ENCODE measurements around the gene MRPL44.
A peak's percentile ranks its signal among the peaks of the same experiment; 100 is the strongest.
"Not testable (repeated sequence)": the region's sequence is repeated elsewhere in the genome, so short reads cannot be mapped to it uniquely, and the experiment has no call there.

MRPL44 gene

GRCh38 chr2:223930103-223930976 is 26.9 kb upstream of the MRPL44 start:
- ATAC-seq (peak; percentile 68), DNase-seq (ENCODE audit: low spot score in 2 of 2) (no peak)
- peaks cover 6% of the 10 kb centered on the region for H3K36me3 Mint-ChIP-seq
- no peaks in the 10 kb centered on the region for H3K9me3 Mint-ChIP-seq
- H3K27ac Mint-ChIP-seq = peak overlapping the region; percentile 71
- H3K4me3 Mint-ChIP-seq = peak overlapping the region; percentile 22
- peaks cover 49% of the 10 kb centered on the region for H3K4me1 Mint-ChIP-seq

DNA sequence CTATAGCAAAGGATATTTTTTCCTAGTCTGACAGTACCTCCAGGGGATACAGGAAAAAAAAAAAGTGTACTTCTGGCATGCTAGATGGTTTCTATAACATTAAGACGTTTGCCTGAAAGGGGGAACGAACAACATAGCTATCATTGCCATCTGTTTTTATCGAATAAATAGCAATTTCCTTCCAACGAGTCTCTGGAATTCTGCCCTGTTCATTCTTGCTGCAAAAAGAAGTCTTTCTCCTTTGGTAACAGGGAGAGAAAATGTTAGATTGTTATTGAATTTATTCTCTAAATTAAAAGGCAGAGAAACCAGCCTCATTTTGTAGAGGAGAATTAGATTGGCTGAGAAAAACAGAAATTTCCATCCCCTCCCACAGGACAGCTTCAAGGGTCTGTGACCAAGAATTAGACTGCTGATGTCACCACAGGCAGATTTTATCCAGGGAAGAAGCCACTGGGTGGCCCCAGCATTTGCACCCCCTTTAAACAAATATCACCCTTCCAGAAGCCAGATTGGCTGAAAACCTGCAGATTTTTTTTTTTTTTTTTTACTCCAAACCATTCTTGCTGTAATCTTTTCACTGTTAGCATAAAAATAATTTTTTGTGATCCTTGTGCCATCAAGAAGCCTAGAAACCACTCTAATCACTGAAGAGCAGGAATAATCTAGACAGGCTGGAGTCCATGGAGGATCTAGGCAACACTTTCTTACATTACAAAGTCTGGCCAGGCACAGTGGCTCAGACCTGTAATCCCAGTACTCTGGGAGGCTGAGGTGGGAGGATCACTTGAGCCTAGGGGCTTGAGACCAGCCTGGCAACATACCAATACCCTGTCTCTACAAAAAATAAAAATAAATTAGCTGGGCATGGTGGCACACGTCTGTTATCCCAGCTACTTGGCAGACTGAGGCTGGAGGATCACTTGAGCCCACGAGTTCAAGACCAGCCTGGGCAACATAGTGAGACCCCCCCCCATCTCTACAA is 24.2 kb upstream of the MRPL44 start:
- DNase-seq (ENCODE audit: low spot score in 2 of 2) (no peak), ATAC-seq (no peak)
- peaks cover 64% of the 10 kb centered on the region for H3K4me1 Mint-ChIP-seq
- H3K27ac Mint-ChIP-seq = no peak overlapping the region
- no peak overlapping the region for H3K4me3 Mint-ChIP-seq
- no peaks in the 10 kb centered on the region for H3K9me3 Mint-ChIP-seq
- peaks cover 6% of the 10 kb centered on the region for H3K36me3 Mint-ChIP-seq

GRCh38 chr2:223934870-223935269 is 22.4 kb upstream of the MRPL44 start:
- H3K27ac Mint-ChIP-seq = no peak overlapping the region
- no peak for ATAC-seq
- DNase-seq (ENCODE audit: low spot score in 2 of 2) = no peak
- H3K4me1 Mint-ChIP-seq = peaks cover 61% of the 10 kb centered on the region
- no peaks in the 10 kb centered on the region for H3K9me3 Mint-ChIP-seq
- peaks cover 8% of the 10 kb centered on the region for H3K36me3 Mint-ChIP-seq
- H3K4me3 Mint-ChIP-seq = no peak overlapping the region

DNA sequence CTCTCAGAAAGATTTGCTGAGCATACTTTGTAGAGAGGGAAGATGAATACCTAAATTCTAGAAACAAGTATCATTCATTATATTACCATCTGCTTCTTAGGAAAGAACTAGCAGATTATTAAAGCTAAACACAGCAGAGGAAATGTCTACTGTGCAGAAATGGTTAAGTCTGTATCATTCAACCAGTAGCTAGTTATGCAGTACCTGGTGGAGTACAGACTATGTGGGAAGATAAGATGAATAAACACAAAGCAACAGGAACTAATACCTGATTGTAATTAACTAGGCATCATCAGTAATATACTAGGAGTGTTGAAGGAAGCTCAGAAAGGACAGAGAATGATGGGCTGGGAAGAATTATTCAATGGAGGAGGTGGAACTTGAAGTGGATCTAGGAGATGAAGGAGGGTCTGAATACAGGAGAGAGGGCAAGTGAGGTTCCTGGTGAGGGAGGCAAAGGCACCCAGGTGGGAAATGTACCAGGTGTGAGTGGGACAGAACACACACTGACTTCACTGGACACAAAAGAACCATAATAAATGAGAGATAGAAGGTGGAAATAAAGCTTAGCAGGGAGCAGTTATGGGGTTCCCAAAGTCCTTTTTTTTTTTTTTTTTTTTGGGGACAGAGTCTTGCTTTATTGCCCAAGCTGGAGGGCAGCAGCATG is 21.7 kb upstream of the MRPL44 start:
- ATAC-seq (no peak), DNase-seq (ENCODE audit: low spot score in 2 of 2) (no peak)
- peaks cover 54% of the 10 kb centered on the region for H3K4me1 Mint-ChIP-seq

DNA sequence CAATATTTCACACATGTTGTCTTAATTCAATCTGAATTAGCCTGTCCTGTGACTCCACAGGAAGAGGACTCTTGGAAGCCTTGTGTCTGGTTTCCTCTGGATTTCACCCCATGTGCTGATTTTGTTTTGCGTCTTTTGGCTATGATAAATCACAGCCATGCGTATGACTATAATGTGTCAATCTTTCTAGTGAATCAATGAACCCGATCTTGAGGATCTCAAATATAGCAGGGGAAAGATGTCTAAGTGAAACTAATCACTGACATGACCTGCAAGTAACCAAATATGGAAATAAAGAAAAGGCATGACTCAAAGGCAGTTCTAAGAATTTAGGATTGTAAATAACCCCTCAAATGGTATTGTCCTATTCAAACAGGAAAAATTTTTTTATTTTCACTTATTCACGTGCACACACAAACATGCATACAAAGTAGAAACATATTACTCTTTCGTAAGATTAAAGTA is 20.4 kb upstream of the MRPL44 start:
- Mint-ChIP-seq H3K36me3 (peaks cover 21% of the 10 kb centered on the region), H3K4me1 (peaks cover 61% of the 10 kb centered on the region), H3K9me3 (peaks cover 2% of the 10 kb centered on the region), H3K27ac (no peak overlapping the region), H3K4me3 (no peak overlapping the region)
- ATAC-seq = peak; percentile 52
- no peak for DNase-seq (ENCODE audit: low spot score in 2 of 2)

More for the DNA sequence above, 21.7 kb upstream of the MRPL44 start:
- peaks cover 8% of the 10 kb centered on the region for H3K36me3 Mint-ChIP-seq
- no peaks in the 10 kb centered on the region for H3K9me3 Mint-ChIP-seq
- peak overlapping the region; percentile 1 for H3K27ac Mint-ChIP-seq
- H3K4me3 Mint-ChIP-seq = no peak overlapping the region

GRCh38 chr2:223937535-223937934 is 19.7 kb upstream of the MRPL44 start:
- Mint-ChIP-seq H3K4me1 (peaks cover 64% of the 10 kb centered on the region), H3K4me3 (no peak overlapping the region), H3K9me3 (peaks cover 2% of the 10 kb centered on the region), H3K36me3 (peaks cover 24% of the 10 kb centered on the region), H3K27ac (no peak overlapping the region)
- ATAC-seq (no peak), DNase-seq (ENCODE audit: low spot score in 2 of 2) (no peak)

DNA sequence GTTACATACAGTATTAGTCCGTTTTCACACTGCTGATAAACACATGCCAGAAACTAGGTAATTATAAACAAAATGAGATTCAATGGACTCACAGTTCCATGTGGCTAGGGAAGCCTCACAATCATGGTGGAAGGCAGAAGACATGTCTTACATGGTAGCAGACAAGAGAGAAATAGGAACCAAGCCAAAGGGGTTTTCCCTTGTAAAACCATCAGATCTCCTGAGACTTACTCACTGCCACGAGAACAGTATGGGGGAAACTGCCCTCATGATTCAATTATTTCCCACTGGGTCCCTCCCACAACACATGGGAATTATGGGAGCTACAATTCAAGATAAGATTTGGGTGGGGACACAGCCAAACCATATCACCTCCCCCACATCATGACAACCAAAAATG is 17.8 kb upstream of the MRPL44 start:
- Mint-ChIP-seq H3K36me3 (peaks cover 33% of the 10 kb centered on the region), H3K27ac (peak overlapping the region; percentile 50), H3K4me1 (peaks cover 67% of the 10 kb centered on the region)
- H3K4me3 Mint-ChIP-seq; DNase-seq (ENCODE audit: low spot score in 2 of 2); H3K9me3 Mint-ChIP-seq; ATAC-seq: not testable (repeated sequence)

DNA sequence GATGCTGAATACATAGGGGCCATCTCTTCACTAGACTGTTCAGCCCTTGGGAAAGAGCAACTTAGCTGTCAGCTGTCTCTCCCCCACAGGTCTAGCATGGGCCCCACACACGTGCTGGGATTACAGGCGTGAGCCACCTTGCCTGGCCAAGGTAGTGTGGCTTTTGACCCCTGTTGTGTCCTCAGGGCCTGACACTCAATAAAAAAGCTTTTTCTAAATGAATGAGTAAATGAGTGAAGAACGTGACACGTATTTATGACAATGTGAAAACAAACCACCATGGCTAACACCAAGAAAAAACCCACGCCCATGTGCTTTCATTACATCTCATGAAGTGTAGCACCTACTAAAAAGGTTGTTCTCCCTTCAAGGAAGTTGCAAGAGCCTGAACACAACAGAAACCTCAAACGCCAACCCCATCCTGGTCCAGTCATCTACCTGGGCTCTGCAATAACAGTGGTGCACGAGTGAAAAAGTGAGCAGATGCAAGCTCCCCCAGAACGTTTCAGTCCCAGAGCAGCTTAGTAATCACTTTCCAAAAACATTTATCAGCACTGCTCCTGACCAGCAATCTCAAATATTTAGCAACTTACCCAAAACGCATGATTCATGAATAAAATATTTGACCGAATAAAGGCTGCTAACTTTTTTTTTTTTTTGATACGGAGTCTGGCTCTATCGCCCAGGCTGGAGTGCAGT is 15.5 kb upstream of the MRPL44 start:
- peaks cover 33% of the 10 kb centered on the region for H3K36me3 Mint-ChIP-seq
- H3K9me3 Mint-ChIP-seq = peaks cover 2% of the 10 kb centered on the region
- H3K4me3 Mint-ChIP-seq = peak overlapping the region; percentile 61
- DNase-seq (ENCODE audit: low spot score in 2 of 2) (peak; percentile 40 to 89), ATAC-seq (peak; percentile 94)
- H3K4me1 Mint-ChIP-seq = peaks cover 60% of the 10 kb centered on the region
- H3K27ac Mint-ChIP-seq = peak overlapping the region; percentile 91

GRCh38 chr2:223943135-223943534 is 14.1 kb upstream of the MRPL44 start:
- Mint-ChIP-seq H3K4me1 (peaks cover 61% of the 10 kb centered on the region), H3K9me3 (peaks cover 2% of the 10 kb centered on the region), H3K27ac (no peak overlapping the region), H3K4me3 (peak overlapping the region; percentile 88), H3K36me3 (peaks cover 33% of the 10 kb centered on the region)
- DNase-seq (ENCODE audit: low spot score in 2 of 2) (no peak), ATAC-seq (no peak)

DNA sequence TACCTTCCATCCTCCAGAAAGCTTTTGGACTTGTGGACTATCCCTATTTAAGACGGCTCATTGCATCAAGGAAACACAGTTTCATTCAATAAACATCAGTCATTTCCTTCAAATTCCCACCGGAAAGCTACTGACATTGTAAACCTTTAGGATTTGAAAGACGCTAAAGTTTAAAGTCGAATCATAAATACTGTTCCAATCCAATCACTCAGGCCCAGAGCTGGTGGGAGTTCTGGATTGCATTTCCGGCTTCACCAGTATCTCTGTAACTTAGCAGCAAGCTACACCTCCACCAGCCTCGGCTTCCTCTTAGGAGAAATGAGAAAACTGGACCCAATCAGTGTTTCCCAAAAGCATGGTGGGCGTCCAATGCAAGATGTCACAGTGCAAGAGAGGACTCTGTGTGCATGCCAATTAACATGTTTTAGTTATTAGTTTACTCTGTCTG is 13.7 kb upstream of the MRPL44 start:
- Mint-ChIP-seq H3K9me3 (peaks cover 2% of the 10 kb centered on the region), H3K27ac (peak overlapping the region; percentile 94), H3K36me3 (peaks cover 33% of the 10 kb centered on the region), H3K4me1 (peaks cover 63% of the 10 kb centered on the region), H3K4me3 (peak overlapping the region; percentile 88)
- ATAC-seq (no peak), DNase-seq (ENCODE audit: low spot score in 2 of 2) (no peak)

GRCh38 chr2:223944166-223944702 is 13.0 kb upstream of the MRPL44 start:
- Mint-ChIP-seq H3K4me1 (peaks cover 62% of the 10 kb centered on the region), H3K36me3 (peaks cover 31% of the 10 kb centered on the region), H3K4me3 (peak overlapping the region; percentile 88), H3K27ac (peak overlapping the region; percentile 94), H3K9me3 (peaks cover 2% of the 10 kb centered on the region)
- ATAC-seq (no peak), DNase-seq (ENCODE audit: low spot score in 2 of 2) (peak in 1 of 2 donors; percentile 62)

GRCh38 chr2:223944703-223945531 is 12.3 kb upstream of the MRPL44 start, which contains the start of gene WDFY1:
TSS of gene WDFY1 (minus strand) at chr2:223945335. CDS start at chr2:223945284, 51 bp downstream.
- ATAC-seq = peak; percentile 76
- Mint-ChIP-seq H3K9me3 (peaks cover 2% of the 10 kb centered on the region), H3K27ac (peak within 1 kb of the TSS; percentile 94), H3K4me3 (peak within 1 kb of the TSS; percentile 88), H3K4me1 (peaks cover 55% of the 10 kb centered on the region), H3K36me3 (peaks cover 25% of the 10 kb centered on the region)
- peak; percentile 70 to 89 for DNase-seq (ENCODE audit: low spot score in 2 of 2)

DNA sequence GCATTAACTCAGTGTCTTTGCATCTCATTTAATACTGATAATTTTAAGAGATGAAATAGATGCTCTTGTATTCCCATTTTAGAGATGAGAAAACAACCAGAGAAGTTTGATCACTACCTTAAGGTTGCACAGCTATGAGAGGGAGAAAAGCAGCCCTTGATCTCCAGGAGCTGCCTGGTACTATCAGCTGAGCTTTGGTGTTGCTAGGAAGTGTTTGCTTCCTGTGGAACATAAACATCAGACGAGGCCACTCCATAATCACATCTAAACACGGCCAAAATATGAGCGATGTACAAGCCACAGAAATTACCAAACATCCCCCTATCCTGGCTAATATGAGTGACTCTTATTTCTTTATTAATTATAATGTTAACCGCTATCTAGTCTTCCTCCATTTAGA is 11.5 kb upstream of the MRPL44 start:
- peak overlapping the region; percentile 88 for H3K4me3 Mint-ChIP-seq
- ATAC-seq = no peak
- peak overlapping the region; percentile 94 for H3K27ac Mint-ChIP-seq

More for the DNA sequence above, 11.5 kb upstream of the MRPL44 start:
- peaks cover 55% of the 10 kb centered on the region for H3K4me1 Mint-ChIP-seq
- DNase-seq (ENCODE audit: low spot score in 2 of 2) = no peak
- peaks cover 2% of the 10 kb centered on the region for H3K9me3 Mint-ChIP-seq
- peaks cover 23% of the 10 kb centered on the region for H3K36me3 Mint-ChIP-seq

Measured in stimulated activated effector memory CD8-positive, alpha-beta T cell treated with anti-CD3 and anti-CD28 coated beads, Interleukin-12 subunit alpha, Interleukin-12 subunit beta, amount 100 ng/mL, for 72 hours (primary cell).